ENCODE results near the gene C1QC. TPM values are rescaled to one million over a fixed set of nuclear protein-coding genes. Genes with fewer than 3 reads are reported as not detected.

C1QC gene
- total and polyA plus RNA-seq, 2 of the 8 experiments (the other 6 are each of a cell fraction or from before 2014, with no cell fraction given) = not detected

DNA sequence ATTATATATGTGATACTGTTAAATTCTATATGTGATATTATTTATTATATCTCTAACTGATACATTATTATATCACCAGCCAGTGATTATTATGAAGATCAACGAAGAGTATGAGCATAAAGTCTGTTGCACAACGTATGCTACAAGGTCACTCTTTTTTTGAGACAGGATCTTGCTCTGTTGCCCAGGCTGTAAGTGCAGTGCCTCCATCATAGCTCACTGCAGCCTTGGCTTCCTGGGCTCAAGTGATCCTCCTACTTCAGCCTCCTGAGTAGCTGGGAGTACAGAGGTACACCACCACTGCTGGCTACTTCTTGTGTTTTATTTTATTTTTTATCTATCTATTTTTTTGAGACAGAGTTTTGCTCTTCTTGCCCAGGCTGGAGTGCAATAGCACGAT is 53.2 kb downstream of the C1QC start:
- Histone ChIP-seq H4K8ac (ENCODE audit: extremely low read depth, insufficient read depth, low read length) (no peak overlapping the region), H3K4me3 (ENCODE audit: extremely low read depth in 1 of 4, insufficient read depth in 2 of 4, low read depth in 3 of 4, low read length in 4 of 4) (no peak overlapping the region), H3K4me2 (ENCODE audit: insufficient read depth in 1 of 2, low read depth in 2 of 2, low read length in 2 of 2) (no peak overlapping the region), H4K20me1 (replicated peaks in 1 of 2; ENCODE audit: control insufficient read depth in 1 of 2, insufficient read depth in 2 of 2, low read length in 2 of 2) (no peaks in the 10 kb centered on the region), H3K27me3 (replicated peaks in 1 of 4; ENCODE audit: control insufficient read depth in 3 of 4, extremely low read depth in 1 of 4, insufficient read depth in 3 of 4, low read length in 3 of 4) (no peaks in the 10 kb centered on the region), H3K4me1 (replicated peaks in 1 of 4; ENCODE audit: control insufficient read depth in 3 of 4, insufficient read depth in 4 of 4, low read length in 3 of 4) (peaks cover 0 to 4% (median 0%) of the 10 kb centered on the region in 4 experiments; a peak in 1 of 7 replicates), H3K27ac (ENCODE audit: low read depth, low read length) (no peak overlapping the region), H2AK5ac (ENCODE audit: low read depth, low read length) (no peak overlapping the region), H2BK120ac (replicated peaks; ENCODE audit: low read depth, low read length) (no peak overlapping the region), H3K79me2 (ENCODE audit: control insufficient read depth in 1 of 2, insufficient read depth in 2 of 2, low read length in 2 of 2) (no peaks in the 10 kb centered on the region), H3K79me1 (ENCODE audit: low read depth, low read length) (no peaks in the 10 kb centered on the region), H3K36me3 (ENCODE audit: control insufficient read depth in 2 of 4, insufficient read depth in 4 of 4, low read length in 3 of 4) (no peaks in the 10 kb centered on the region), H2BK12ac (ENCODE audit: low read depth, low read length) (no peak overlapping the region), H3K23ac (ENCODE audit: insufficient read length) (no peak overlapping the region), H3K9me3 (ENCODE audit: insufficient read depth in 2 of 2, low read depth in 1 of 2, low read length in 1 of 2) (no peaks in the 10 kb centered on the region), H2BK15ac (ENCODE audit: low read length) (no peak overlapping the region), H3K18ac (ENCODE audit: extremely low read depth, low read length) (no peak overlapping the region), H2AFZ (ENCODE audit: low read length) (no peak overlapping the region), H3K4ac (replicated peaks; ENCODE audit: insufficient read length, low read depth, low read length) (no peak overlapping the region), H2BK20ac (ENCODE audit: low read length) (no peak overlapping the region), H3K23me2 (ENCODE audit: low read depth, low read length) (no peaks in the 10 kb centered on the region), H3K56ac (replicated peaks; ENCODE audit: insufficient read length, low read depth, low read length) (no peak overlapping the region), H3K14ac (ENCODE audit: insufficient read length) (no peak overlapping the region), H2BK5ac (ENCODE audit: low read depth, low read length) (no peak overlapping the region), H4K5ac (ENCODE audit: insufficient read length, low read depth, low read length) (no peak overlapping the region), H4K91ac (replicated peaks; ENCODE audit: insufficient read length, low read length) (no peak overlapping the region), H3K9ac (replicated peaks in 1 of 4; ENCODE audit: extremely low read depth in 1 of 4, low read depth in 3 of 4, low read length in 3 of 4) (no peak overlapping the region)
- ChIA-PET POLR2A (ENCODE audit: partially characterized antibody) (no interaction called here), CTCF (ENCODE audit: partially characterized antibody) (interaction anchor here (1.0 to 10.1 kb wide), 4 partner anchors 12 to 192 kb away, joined by 3 to 78 read pairs (median 9); no protein-coding TSS in a partner anchor)
- no peak for DNase-seq (ENCODE audit: low read depth in 1 of 2, low spot score in 2 of 2)
- FAIRE-seq = no peak
- 87% methylated on average over 3 of the region's 3 CpGs; no CpG with 5 or more reads in 1 of the 2 experiments for WGBS, 2 experiments (ENCODE audit: extremely low coverage in 1 of 2, insufficient coverage in 1 of 2, insufficient read length in 1 of 2, insufficient replicate concordance in 2 of 2, low coverage in 1 of 2, low lambda C conversion rate in 2 of 2, missing lambda C conversion rate in 1 of 2)
- TF ChIP-seq, protein P1, sequence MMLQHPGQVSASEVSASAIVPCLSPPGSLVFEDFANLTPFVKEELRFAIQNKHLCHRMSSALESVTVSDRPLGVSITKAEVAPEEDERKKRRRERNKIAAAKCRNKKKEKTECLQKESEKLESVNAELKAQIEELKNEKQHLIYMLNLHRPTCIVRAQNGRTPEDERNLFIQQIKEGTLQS (IDR thresholded peaks at IDR 0.05; ENCODE audit: insufficient read depth, low read depth, low read length) = no peak
- no peak for TF ChIP-seq SP1 (IDR thresholded peaks at IDR 0.05; ENCODE audit: low read depth, low read length)
- no peak for TF ChIP-seq BRCA1 (IDR thresholded peaks at IDR 0.05; ENCODE audit: low read depth, low read length)
- TF ChIP-seq SAP30 (IDR thresholded peaks at IDR 0.05; ENCODE audit: insufficient read depth, insufficient replicate concordance, low read length) = no peak
- no peak for TF ChIP-seq KDM1A (IDR thresholded peaks at IDR 0.05; ENCODE audit: borderline replicate concordance, low read length)
- no peak for TF ChIP-seq SIN3A (conservative IDR thresholded peaks at IDR 0.05 in 1 of 2, IDR thresholded peaks at IDR 0.05 in 1 of 2; ENCODE audit: low read depth in 1 of 2, low read length in 2 of 2)
- TF ChIP-seq EZH2 (IDR thresholded peaks at IDR 0.05; ENCODE audit: low read depth, low read length, severe bottlenecking) = no peak
- no peak for TF ChIP-seq YY1 (IDR thresholded peaks at IDR 0.05; ENCODE audit: low read depth, low read length)
- TF ChIP-seq GTF2F1 (IDR thresholded peaks at IDR 0.05; ENCODE audit: borderline replicate concordance, low read depth, low read length) = no peak
- TF ChIP-seq, protein P2, sequence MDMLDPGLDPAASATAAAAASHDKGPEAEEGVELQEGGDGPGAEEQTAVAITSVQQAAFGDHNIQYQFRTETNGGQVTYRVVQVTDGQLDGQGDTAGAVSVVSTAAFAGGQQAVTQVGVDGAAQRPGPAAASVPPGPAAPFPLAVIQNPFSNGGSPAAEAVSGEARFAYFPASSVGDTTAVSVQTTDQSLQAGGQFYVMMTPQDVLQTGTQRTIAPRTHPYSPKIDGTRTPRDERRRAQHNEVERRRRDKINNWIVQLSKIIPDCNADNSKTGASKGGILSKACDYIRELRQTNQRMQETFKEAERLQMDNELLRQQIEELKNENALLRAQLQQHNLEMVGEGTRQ (IDR thresholded peaks at IDR 0.05; ENCODE audit: low read length) = no peak
- TF ChIP-seq SRF (IDR thresholded peaks at IDR 0.05; ENCODE audit: low read depth, low read length) = no peak
- no peak for TF ChIP-seq EGR1 (IDR thresholded peaks at IDR 0.05; ENCODE audit: borderline replicate concordance, low read depth, low read length)
- TF ChIP-seq SIRT6 (IDR thresholded peaks at IDR 0.05; ENCODE audit: low read length) = no peak

All from H1 (cell line).